ENCODE measurements around the gene TNS3. TPM values are rescaled to one million over a fixed set of nuclear protein-coding genes. Genes with fewer than 3 reads are reported as not detected.
A peak's percentile ranks its signal among the peaks of the same experiment; 100 is the strongest.

Gene TNS3
- total and polyA plus RNA-seq, 2 of the 13 experiments (the other 11 are each of a cell fraction or from before 2014, with no cell fraction given), result 52.9 to 55.7 TPM

- no TSS peak for BruUV-seq (replicated peaks)
- no peak overlapping the region for H2AFZ ChIP-seq (ENCODE audit: low read length)
- ATAC-seq (no peak), FAIRE-seq (no peak), DNase-seq (ENCODE audit: low spot score) (no peak)
- peaks cover 58% of the 10 kb centered on the region for H4K20me1 ChIP-seq (ENCODE audit: insufficient read depth, low read length)
- intact Hi-C loops (cut with micrococcal nuclease; ENCODE audit: unreplicated experiment), result no loop called here
- TF ChIP-seq BRF2 (CRISPR knock-in tag; IDR thresholded peaks at IDR 0.05), result no peak
- TF ChIP-seq ZNF558 (CRISPR knock-in tag; IDR thresholded peaks at IDR 0.05; ENCODE audit: borderline replicate concordance), result no peak
- H3K4me2 ChIP-seq (ENCODE audit: low read depth, low read length), result no peak overlapping the region
- H3K4me3 ChIP-seq (replicated peaks in 1 of 3; ENCODE audit: insufficient read depth in 1 of 3, low read depth in 2 of 3, low read length in 3 of 3), result no peak overlapping the region
- peaks cover 24 to 41% of the 10 kb centered on the region in 2 experiments for H3K36me3 ChIP-seq (replicated peaks in 1 of 2; ENCODE audit: control insufficient read depth in 1 of 2, insufficient read depth in 2 of 2, low read length in 2 of 2)
- in situ Hi-C loops (cut with HindIII; ENCODE audit: extremely low pct_ligation_motif_present, low pct_unique_long_range_greater_than_20kb), result no loop called here
- H3K27me3 ChIP-seq (ENCODE audit: control insufficient read depth in 1 of 2, insufficient read depth in 2 of 2, low read length in 2 of 2), result no peaks in the 10 kb centered on the region
- H3K9me3 ChIP-seq (ENCODE audit: low read length), result no peaks in the 10 kb centered on the region
- peaks cover 60% of the 10 kb centered on the region for H3K79me2 ChIP-seq (ENCODE audit: insufficient read depth, low read length)
- 100% methylated on average over 4 of the region's 4 CpGs for WGBS (ENCODE audit: low lambda C conversion rate)
- ChIA-PET CTCF (ENCODE audit: low intra/inter-chr PET ratio, low total read pairs) (no interaction called here), POLR2A (no interaction called here)
- H3K4me1 ChIP-seq (ENCODE audit: insufficient read depth, low read length), result peaks cover 46% of the 10 kb centered on the region
- H3K27ac ChIP-seq (ENCODE audit: extremely low read length, insufficient read depth, low read length), result no peak overlapping the region
- H3K9ac ChIP-seq (ENCODE audit: insufficient read depth, low read depth, low read length), result no peak overlapping the region
Measured at GRCh38 chr7:47442605-47442865, 139.4 kb downstream of the TNS3 start.

- BruUV-seq (replicated peaks), result no TSS peak
- POLR2A ChIA-PET, result no interaction called here
Measured at GRCh38 chr7:47441796-47442604, 139.9 kb downstream of the TNS3 start.

More at GRCh38 chr7:47441796-47442604, 139.9 kb downstream of the TNS3 start:
- Histone ChIP-seq H4K20me1 (ENCODE audit: insufficient read depth, low read length) (peaks cover 53% of the 10 kb centered on the region), H3K27me3 (ENCODE audit: control insufficient read depth in 1 of 2, insufficient read depth in 2 of 2, low read length in 2 of 2) (no peaks in the 10 kb centered on the region), H2AFZ (ENCODE audit: low read length) (no peak overlapping the region), H3K79me2 (ENCODE audit: insufficient read depth, low read length) (peaks cover 55% of the 10 kb centered on the region), H3K9ac (ENCODE audit: insufficient read depth, low read depth, low read length) (no peak overlapping the region), H3K27ac (ENCODE audit: extremely low read length, insufficient read depth, low read length) (no peak overlapping the region), H3K9me3 (ENCODE audit: low read length) (no peaks in the 10 kb centered on the region), H3K4me2 (ENCODE audit: low read depth, low read length) (no peak overlapping the region), H3K4me3 (replicated peaks in 1 of 3; ENCODE audit: insufficient read depth in 1 of 3, low read depth in 2 of 3, low read length in 3 of 3) (no peak overlapping the region), H3K36me3 (replicated peaks in 1 of 2; ENCODE audit: control insufficient read depth in 1 of 2, insufficient read depth in 2 of 2, low read length in 2 of 2) (peaks cover 24 to 41% of the 10 kb centered on the region in 2 experiments), H3K4me1 (ENCODE audit: insufficient read depth, low read length) (peaks cover 41% of the 10 kb centered on the region)
- in situ Hi-C loops (cut with HindIII; ENCODE audit: extremely low pct_ligation_motif_present, low pct_unique_long_range_greater_than_20kb) (no loop called here), intact Hi-C loops (cut with micrococcal nuclease; ENCODE audit: unreplicated experiment) (no loop called here)
- CTCF ChIA-PET (ENCODE audit: low intra/inter-chr PET ratio, low total read pairs), result no interaction called here
- 86% methylated on average over 11 of the region's 11 CpGs for WGBS (ENCODE audit: low lambda C conversion rate)
- no peak for DNase-seq (ENCODE audit: low spot score)
- no peak for FAIRE-seq
- no peak for ATAC-seq
- TF ChIP-seq RFX1 (IDR thresholded peaks at IDR 0.05), result no peak
- TF ChIP-seq MTF2 (CRISPR knock-in tag; IDR thresholded peaks at IDR 0.05; ENCODE audit: borderline replicate concordance), result no peak
- TF ChIP-seq RBM22 (optimal IDR thresholded peaks at IDR 0.05; ENCODE audit: low read length), result peak; percentile 30
- TF ChIP-seq SRSF4 (IDR thresholded peaks at IDR 0.05; ENCODE audit: low read depth, low read length, poor library complexity, severe bottlenecking), result no peak

Measured in HepG2 (cell line).